GM21360 (cell line): Measurements from ENCODE around the gene KIF18B.

ENCODE experiments used
- ATAC-seq: cut with Tn5 transposase; IDR thresholded peaks from one replicate; pipeline ENCODE4 v1.9.1; 2021; ENCODE audit warnings: mild to moderate bottlenecking, moderate library complexity; ENCODE audit not compliant: unreplicated experiment

Gene KIF18B

DNA sequence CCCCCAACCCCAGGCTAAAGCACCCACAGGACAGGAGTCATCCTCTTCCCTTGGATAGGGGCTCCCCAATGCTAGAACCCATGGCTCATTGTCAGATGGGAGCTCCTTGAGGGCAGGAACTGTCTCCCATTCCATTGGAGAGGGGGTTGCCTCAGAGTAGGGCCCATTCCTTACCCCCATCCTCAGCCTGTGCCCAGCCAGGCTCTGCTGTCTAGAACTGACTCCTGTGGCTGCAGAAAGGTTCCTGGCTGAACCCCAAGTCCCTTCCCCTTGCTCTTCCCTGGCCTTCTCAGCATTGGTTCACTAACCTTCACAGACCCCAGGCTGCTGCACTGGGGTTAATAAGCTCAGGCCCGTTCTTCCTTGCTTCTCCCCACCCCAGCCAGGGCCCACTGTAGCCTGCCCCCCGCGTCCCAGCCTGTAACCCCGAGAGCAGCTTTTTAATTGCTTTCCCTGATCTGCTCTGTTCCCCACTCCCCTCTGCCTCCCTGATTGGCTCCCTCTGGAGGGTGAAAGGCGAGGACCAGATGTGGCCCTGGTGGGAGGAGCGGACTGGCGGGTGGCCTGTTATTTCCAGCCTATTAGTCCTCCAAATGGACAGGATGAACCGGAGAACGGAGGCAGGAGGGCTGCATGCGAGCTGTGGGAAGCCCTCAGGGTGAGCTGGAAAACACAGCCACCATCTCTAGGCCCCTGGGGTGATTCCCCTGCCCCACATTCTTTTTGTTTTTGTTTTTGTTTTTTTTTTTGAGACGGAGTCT is 26.3 kb downstream of the KIF18B start:
- ATAC-seq = no peak

GRCh38 chr17:44920565-44920940 is 27.0 kb downstream of the KIF18B start:
- no peak for ATAC-seq

DNA sequence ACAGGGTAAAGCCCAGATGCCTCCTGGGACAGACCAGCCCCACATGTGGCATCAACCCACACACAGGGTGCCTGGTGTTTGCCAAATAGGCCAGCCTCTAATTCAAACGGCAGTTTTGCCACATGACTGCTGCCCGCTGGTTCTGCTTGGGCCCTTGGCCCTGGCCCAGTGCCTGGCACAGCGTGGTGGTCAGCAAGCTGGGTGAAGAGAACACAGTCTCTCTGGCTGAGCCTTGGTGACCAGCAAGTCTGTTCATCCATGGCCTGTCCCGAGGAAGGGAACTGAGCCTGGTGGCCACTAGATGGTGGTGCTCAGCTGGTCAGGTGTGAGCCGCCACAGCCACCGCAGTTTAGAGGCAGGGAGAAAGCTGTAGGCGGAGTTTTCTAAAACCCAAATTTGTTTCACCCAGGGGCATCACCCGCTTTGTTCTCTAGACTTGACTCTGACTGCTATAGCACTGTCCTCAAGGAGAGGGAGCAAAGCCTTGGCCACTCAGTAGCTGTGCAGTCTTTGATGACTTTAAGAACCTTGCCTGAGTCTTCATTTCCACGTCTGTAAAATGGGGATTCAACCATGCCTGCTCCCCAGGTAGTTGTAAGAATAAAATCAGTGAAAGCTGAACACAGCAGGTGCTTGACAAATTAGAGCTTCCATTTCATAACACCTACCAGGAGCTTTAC is 27.5 kb downstream of the KIF18B start:
- peak; percentile 67 for ATAC-seq

- no peak for ATAC-seq
Measured at GRCh38 chr17:44919411-44919810, 28.2 kb downstream of the KIF18B start.

GRCh38 chr17:44918006-44918405 is 29.6 kb downstream of the KIF18B start:
- no peak for ATAC-seq

DNA sequence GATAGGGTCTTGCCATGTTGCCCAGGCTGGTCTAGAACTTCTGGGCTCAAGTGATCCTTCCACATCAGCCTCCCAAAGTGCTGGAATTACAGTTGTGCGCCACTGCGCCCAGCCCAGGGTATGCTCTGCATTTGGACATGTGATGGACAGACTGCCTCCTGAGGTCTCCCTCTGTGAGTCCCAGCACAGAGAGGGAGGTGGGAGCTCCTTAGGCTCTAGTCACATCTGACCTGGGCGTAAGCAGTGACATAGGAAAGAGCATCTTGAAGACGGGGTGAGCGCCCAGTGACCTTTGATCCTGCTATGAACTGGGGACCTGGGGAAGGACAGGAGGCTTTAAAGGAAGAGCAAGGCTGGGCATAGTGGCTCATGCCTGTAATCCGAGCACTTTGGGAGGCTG is 30.1 kb downstream of the KIF18B start:
- no peak for ATAC-seq

DNA sequence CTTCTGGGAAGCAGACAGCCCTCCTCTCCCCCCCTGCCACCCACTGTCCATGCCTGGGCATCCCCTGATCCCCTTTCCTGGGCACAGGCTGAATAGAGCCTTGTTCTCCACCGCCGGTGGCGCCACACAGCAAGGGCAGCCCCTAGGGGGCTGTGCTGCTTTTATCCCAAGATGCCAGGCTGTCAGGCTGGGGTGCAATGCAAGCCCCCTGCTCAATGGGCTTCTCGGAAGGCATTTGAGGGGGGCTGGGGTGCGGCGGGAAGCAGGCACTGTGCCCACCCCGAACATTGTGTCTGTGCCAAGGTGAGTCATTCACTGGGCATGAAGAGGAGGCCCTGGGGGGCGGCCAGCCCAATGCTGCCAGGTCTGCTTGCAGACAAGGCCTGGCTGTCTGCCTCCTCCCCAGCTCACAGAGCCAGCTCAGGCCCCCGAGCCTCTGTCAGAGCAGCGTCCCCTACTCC is 30.8 kb downstream of the KIF18B start:
- no peak for ATAC-seq

GRCh38 chr17:44915862-44916780 is 31.5 kb downstream of the KIF18B start:
- ATAC-seq = no peak

GRCh38 chr17:44915321-44915726 is 32.2 kb downstream of the KIF18B start, which contains the start of gene GFAP:
Gene GFAP (minus strand): TSS chr17:44915500. CDS start chr17:44915486, 14 bp downstream.
- no peak for ATAC-seq

GRCh38 chr17:44914698-44915271 is 32.8 kb downstream of the KIF18B start:
- ATAC-seq = no peak

DNA sequence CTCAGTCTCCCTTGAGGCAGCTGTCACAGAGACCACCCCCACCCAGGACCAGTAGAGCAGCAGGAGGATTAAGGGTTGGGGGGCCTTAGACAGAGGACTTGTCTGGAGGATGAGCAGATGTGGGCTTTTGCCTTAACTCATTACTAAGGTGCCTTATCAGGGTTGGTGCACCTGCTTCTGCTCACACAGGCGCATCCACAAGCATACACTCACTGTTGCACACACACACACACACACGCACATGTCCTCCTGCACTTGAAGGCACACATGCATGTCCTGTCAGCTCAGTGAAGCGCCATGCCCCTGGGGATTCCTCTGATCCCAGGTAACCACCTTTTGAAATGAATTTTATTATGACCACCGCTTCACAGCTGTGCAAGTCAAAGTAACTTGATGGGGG is 33.4 kb downstream of the KIF18B start:
- ATAC-seq = no peak

DNA sequence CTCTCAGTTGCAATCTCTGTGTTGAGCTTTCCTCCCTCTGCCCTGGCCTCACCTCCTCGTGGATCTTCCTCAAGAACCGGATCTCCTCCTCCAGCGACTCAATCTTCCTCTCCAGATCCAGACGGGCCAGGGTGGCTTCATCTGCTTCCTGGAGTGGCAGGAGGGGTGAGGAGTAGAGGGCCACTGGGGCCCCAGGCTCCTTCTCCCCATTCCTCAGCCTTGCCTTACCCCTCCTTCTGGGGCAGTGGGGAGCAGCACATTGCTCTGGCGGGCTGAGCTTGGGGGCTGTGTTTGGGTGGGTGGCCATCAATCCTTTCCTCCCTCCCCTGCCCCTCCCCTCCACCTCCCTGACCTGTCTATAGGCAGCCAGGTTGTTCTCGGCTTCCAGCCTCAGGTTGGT is 33.9 kb downstream of the KIF18B start:
- no peak for ATAC-seq

DNA sequence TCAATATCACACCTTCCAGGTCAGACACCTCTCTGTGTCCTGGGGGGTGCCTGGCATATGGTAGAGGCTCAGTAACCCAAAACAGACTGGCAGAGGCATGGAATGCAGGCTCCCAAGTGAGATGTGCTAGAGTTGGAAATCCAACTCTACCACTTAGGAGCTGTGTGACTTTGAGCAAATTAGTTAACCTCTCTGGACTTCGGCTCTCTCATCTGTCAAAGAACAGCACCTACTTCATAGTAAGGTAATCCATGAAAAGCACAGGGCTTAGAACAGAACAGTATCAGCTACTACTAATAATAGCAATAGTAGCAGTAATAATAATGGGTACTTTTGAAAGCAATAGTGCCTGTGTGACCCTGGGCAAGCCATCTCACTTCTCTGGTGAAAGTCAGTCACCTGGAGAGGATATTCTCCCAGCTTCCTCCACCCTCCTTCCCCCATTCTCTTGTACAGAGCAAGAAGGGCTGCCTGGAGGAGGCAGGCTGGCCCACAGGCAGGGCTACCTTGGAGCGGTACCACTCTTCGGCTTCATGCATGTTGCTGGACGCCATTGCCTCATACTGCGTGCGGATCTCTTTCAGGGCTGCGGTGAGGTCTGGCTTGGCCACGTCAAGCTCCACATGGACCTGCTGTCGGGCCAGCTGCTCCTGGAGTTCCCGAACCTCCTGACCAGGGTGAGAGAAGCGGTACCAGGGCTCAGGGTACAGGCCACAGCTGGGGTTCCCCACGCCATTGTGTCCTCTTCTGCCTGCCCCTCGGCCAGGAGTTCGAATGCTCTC is 34.6 kb downstream of the KIF18B start:
- ATAC-seq = no peak

DNA sequence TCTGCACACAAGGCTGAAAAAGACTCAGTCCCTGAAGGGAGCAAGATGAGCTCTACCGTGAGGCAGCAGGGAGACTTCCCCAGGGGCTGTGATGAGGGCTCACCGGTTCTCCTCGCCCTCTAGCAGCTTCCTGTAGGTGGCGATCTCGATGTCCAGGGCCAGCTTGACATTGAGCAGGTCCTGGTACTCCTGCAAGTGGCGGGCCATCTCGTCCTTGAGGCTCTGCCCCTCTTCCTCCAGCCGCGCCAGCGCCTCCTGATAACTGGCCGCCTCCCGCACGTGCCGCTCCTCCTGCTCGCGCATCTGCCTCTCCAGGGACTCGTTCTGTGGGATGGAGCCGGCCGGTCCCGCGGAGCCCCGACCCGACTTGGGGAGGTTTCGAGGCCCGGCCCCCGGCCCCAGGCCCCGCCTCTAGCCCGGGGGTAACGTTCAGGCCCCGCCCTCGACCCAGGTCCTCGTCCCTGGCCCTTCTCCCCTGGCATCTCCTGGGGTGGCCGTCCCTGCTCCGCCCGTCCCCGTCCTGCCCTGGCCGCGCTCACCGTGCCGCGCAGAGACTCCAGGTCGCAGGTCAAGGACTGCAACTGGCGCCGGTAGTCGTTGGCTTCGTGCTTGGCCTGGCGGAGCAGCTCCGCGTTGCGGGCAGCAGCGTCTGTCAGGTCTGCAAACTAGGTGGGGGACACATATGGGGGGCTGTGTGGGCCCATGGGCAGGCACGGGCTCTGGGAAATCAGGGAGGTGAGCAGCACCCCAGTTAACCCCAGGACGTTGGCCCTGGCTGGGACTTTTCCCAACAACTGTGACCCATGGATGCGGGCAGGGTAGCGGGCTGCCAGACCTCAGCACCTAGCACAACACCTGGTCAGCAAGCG is 36.2 kb downstream of the KIF18B start:
- no peak for ATAC-seq

- no peak for ATAC-seq
Measured at GRCh38 chr17:44910231-44911106, 37.1 kb downstream of the KIF18B start.

- ATAC-seq = no peak
Measured at GRCh38 chr17:44909681-44910144, 37.9 kb downstream of the KIF18B start.

GRCh38 chr17:44908761-44909326 is 38.7 kb downstream of the KIF18B start:
- no peak for ATAC-seq
